GM18517 (cell line): ENCODE data around the gene PKMYT1.

ENCODE experiments used
- ATAC-seq: cut with Tn5 transposase; IDR thresholded peaks from one replicate; pipeline ENCODE4 v1.9.1; 2021; ENCODE audit warnings: mild to moderate bottlenecking, moderate library complexity; ENCODE audit not compliant: unreplicated experiment

Gene PKMYT1

GRCh38 chr16:3019594-3020246, 39.5 kb upstream of the PKMYT1 start:
- no peak for ATAC-seq

DNA sequence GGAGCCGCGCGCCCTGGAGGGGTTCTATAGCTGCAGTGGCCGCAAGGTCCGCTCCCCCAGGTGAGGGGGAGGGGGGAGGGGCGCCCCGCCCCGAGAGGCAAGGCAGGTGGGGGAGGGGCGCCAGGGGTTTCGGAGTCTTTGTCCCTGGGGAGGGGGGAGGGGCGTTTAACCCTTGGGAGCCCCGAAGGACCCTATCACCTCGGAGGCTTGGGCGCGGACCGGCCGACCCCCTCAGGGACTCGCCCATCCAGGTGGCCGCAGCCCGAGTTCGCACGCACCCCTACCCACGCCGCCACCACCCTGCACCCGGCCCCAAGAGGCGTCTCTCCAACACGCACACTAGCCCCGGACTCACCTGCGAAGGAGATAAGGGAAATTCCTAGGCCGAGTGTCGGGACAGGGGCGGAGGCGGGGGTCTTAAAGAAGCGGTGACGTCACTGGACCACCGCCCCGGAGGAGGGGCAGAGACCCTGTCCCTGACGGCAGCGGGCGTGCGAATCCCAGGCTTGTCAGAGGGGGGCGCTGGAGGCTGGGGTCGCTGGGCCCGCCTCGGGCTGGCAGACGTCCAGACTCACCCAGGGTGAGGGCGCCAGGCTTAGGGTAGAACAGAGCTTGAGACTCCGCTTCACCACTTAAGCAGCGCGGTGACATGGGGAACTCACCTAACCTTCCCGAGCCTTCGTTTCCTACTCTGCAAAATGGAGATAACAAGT, 37.7 kb upstream of the PKMYT1 start, which contains the start of gene CLDN6:
Gene CLDN6 (minus strand): TSS at position 390 of the 713 bp plus-strand sequence. CDS start 2,162 bp downstream, outside the sequence.
- ATAC-seq: no peak

DNA sequence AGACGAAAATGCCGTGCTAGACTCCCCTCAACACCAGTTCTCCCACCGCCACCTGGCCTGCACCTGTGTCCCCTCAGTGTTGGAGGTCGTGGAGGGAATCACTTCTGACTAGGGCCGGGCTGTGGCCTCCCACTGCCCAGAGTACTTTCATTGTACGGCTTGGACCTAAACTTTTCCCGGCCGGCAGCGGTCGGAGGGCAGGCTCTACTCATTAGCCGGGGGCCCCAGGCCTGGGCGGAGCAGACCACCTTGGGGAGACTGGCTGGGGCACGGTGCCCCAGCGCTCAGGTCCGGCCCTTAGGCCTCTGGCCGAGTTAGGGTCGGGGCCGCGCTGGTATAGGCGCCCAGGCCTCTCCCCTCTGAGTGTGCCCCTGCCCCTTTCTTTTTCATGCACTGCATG, 37.1 kb upstream of the PKMYT1 start:
- ATAC-seq: no peak

GRCh38 chr16:3015865-3016521, 35.7 kb upstream of the PKMYT1 start:
- ATAC-seq: no peak

DNA sequence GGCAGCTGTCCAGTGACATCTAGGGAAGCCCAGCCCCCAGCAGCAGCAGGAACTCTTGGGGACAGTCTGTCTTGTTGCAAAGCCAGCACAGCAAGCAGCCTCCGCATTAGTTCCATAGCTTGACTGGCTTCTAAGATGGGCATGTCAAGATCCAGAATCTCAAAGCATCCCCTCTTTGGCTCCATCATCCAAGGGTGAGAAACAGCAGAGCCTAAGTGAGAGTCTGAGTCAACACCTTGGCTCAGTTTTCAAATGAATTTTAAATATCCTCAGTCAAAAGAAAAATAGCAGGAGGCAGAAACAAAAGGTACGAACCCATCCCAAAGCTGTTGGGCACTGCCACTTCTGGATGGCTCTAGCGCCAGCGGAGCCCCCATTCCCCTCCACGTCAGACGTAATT, 34.7 kb upstream of the PKMYT1 start:
- no peak for ATAC-seq

GRCh38 chr16:3013998-3014690, 33.9 kb upstream of the PKMYT1 start:
- no peak for ATAC-seq

DNA sequence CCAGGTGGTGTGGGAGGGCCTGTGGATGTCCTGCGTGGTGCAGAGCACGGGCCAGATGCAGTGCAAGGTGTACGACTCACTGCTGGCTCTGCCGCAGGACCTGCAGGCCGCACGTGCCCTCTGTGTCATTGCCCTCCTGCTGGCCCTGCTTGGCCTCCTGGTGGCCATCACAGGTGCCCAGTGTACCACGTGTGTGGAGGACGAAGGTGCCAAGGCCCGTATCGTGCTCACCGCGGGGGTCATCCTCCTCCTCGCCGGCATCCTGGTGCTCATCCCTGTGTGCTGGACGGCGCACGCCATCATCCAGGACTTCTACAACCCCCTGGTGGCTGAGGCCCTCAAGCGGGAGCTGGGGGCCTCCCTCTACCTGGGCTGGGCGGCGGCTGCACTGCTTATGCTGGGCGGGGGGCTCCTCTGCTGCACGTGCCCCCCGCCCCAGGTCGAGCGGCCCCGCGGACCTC, 33.3 kb upstream of the PKMYT1 start:
- ATAC-seq: no peak

- ATAC-seq: no peak
These were observed 32.7 kb upstream of the PKMYT1 start, which contains the start of gene CLDN9 for GRCh38 chr16:3012828-3013420. TSS of gene CLDN9 (plus strand) at chr16:3012923. CDS start at chr16:3013363, 440 bp downstream.

- ATAC-seq: no peak
These were observed 32.0 kb upstream of the PKMYT1 start for GRCh38 chr16:3012246-3012645.

DNA sequence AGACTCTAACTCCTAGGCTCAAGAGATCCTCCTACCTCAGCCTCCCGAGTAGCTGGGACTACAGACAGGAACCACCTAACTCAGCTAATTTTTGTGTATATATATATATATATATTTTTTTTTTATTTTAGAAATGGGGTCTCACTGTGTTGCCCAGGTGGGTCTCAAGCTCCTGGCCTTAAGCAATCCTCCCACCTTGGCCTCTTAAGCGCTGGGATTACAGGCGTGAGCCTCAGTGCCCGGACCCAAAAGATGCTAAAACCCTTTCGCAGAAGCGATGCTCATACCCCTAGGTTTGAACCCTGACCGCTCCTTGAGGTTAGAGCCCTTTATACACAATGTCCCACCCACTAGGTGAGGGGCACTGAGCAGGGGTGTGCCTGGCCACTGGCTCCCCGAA, 30.3 kb upstream of the PKMYT1 start:
- ATAC-seq: no peak

GRCh38 chr16:3009568-3010390, 29.5 kb upstream of the PKMYT1 start:
- ATAC-seq: no peak

- ATAC-seq: no peak
These were observed 28.4 kb upstream of the PKMYT1 start for GRCh38 chr16:3008690-3009037.

- no peak for ATAC-seq
These were observed 27.9 kb upstream of the PKMYT1 start for GRCh38 chr16:3007957-3008689.

DNA sequence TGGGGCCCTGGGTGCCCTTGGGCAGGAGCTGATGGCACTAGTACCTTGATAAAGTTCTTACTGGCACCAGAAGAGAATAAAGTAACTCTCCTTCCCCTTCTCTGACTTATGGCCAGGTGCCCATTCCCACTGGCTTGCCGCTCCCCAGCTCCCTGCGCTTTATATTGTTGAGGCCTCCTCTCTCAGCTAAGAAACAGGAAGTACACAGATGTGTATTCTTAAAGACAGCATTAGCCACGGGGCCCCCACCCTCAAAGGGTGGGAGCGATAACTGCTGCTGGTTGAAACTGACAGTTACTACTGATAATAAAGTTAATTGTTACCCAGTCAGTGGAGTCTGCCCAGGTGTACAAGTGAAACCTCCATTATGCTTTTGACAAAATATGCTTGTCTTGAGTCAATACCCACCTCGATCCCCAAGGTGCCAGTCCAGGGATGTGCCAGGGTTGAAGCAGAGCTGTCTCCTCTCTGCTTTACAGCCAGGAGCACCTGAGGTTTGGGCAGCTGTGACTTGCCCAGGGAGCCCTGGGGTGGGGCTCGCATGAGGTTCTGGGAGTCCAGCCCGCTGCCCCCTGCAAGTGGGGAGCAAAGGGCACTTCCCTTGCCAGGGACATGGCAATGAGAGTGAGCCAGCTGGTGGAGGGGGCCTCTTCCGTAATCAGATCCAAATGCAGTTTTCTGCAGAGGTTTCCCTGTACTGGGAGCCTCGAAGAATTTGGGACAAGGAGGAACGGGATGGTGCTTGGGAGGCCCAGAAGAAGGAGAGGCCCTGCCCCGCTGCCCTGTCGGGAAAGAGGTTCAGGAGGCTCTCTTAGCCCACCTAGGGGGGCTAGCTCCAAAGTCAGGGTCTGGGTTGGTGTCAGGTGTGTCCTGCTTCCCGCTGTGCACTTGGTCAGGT, 27.1 kb upstream of the PKMYT1 start:
- no peak for ATAC-seq

- no peak for ATAC-seq
These were observed 24.6 kb upstream of the PKMYT1 start for GRCh38 chr16:3004781-3005284.

DNA sequence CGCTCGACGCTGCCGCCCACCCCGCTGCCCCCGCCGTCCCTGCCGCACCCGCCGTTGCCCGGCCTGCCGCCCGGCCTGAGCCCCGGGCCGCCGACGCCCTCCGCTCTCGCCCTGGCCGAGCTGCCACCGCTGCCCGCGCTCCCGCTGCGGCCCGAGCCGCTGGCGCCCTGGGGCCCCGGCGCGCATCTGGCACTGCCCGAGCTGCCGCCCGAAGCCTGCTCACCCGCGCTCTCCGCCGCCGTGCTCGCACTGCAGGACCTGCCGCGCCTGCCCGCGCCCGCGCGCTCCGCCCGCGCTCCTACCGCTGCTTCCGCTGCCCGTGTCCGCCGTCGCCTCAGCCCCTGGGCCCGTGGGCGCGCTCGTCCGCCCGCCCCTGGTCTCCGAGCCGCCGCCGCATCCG, 24.1 kb upstream of the PKMYT1 start:
- ATAC-seq: peak; percentile 8

DNA sequence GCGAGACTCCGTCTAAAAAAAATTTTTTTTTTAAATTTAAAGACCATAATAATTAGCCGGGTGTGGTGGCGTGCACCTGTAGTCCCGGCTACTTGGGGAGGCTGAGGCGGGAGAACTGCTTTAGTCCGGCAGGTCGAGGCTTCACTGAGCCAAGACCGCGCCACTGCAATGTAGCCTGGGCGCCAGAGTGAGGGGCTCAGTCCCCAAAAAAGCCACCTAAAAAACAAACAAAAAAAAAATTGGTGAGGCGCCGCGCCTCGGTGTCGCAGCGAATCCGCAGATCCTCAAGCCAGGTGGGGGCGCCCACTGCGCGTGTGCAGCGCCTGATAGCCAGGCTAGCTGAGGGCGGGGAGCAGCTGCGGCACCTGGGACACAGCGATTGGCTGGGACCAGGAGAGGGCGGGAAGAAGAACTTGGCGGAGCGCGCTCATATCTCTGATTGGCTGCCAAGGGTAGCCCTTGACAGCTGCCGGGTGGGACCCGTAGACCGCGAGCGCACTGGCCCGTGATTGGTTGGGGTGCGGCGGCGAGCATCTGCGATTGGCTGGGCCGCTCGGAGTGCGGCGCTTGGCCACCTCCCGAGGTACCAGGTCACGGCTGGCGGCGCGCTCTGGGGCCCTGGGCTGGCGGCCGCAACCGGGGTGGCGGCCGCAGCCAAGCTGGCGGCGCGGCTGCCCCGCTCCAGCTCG, 23.5 kb upstream of the PKMYT1 start:
- peak; percentile 94 for ATAC-seq

- no peak for ATAC-seq
These were observed 21.1 kb upstream of the PKMYT1 start for GRCh38 chr16:3001316-3001715.
